Renal cortical epithelial cell (primary cell): ENCODE measurements around the gene OGFR. TPM values are rescaled to one million over a fixed set of nuclear protein-coding genes. Genes with fewer than 3 reads are reported as not detected.

Experiments
- DNase-seq: peaks from one replicate; pipeline ENCODE4 v3.0.0-alpha.2; 2011; ENCODE audit warnings: low read depth
- total RNA-seq: library from RNA; depleted of rRNA; stranded (reverse); fragments of >200 nt; gene quantifications from 2 replicates; pipeline ENCODE4 v1.2.3, GENCODE V29; 2014

OGFR gene
- total RNA-seq, 1 donor from 2014 or later = 45.8 TPM

DNA sequence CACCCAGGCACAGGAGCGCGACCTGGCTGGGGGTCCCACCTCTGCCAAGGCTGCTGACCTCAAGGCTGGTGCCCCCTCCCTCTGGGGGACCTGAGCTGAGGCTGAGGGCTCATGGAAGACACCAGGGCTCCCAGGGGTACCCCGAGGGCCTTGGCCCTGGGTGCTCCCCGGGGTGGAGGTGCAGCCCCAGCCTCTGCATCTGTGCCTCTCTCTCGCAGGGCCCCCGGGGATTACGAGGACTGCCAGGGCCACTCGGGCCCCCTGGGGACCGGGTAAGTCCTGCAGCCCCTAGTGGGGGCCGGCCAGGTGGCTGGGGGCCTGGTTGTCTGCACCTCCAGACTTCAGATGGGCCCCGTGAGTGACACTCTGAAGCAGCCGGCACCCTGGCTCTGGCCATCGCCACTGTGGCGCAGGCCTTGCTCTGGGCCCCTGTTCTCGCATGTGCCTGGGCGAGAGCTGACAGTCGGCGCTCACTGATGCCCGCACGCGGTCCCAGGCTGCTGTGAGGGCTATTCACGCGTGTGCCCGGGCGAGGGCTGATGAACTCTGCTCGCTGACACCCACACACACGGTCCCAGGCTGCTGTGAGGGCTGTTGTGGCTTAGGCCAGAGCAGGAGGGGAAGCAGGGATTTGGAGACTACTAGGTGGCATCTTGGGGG lies 21.5 kb downstream of the OGFR start:
- no peak for DNase-seq

DNA sequence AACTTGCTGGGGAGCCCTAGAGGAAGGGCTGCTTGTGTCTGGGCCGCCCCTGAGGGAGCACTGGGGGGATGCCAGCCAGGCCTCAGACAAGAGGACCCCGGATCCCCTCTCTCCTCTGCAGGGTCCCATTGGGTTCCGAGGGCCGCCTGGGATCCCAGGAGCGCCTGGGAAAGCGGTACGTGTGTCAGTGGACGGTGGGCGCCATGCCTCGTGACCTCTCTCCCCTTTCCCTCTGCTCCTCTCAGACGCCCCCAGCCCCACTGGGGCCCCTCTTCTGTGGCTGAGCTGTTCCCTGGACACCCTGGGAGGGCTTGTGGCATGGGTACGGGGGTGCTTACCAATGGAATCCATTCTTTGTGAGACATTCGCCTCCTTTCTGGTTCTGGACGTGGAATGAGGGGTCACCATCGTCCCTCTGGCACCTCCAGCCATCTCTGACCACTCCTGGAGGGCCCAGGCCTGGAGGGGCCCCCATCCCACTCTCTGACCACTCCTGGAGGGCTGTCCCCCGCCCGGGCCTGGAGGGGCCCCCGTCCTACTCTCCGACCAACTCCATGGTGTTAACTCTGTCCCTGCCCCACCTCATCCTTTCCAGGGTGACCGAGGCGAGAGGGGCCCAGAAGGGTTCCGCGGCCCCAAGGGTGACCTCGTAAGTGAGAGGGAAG lies 22.1 kb downstream of the OGFR start:
- DNase-seq = no peak

DNA sequence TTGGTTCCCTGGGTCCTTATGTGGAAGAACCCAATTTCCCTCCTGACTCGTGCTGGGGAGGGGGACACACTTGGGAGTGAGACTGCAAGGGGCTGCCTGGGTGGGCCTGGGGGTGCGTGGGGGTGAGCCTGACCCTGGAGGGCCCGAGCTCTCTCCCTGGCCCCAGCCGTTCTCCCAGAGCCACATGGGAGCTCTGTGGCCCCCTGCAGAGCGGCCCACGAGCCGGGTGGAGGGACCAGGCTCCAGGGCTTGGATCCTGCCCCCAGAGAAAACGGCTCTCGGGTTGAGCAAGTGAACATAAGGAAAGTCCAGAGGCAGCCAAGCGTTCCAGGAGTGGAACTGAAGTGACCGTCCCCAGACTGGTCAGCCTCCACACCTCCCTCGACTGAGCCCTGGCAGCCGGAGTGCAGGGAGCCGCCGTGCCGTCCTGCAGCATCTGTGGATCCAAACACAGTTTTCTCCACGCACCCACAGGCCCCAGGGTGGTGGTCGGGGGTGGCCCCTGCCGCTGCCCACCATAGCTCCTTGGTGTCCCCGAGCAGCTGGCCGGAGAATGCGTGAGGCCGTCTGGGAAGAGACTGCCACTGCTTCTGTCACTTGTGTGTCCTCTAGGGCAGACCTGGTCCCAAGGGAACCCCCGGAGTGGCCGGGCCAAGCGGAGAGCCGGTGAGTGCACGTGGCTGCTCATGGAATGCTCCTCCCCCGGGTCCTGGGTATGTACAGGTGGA lies 22.8 kb downstream of the OGFR start:
- DNase-seq = no peak

DNA sequence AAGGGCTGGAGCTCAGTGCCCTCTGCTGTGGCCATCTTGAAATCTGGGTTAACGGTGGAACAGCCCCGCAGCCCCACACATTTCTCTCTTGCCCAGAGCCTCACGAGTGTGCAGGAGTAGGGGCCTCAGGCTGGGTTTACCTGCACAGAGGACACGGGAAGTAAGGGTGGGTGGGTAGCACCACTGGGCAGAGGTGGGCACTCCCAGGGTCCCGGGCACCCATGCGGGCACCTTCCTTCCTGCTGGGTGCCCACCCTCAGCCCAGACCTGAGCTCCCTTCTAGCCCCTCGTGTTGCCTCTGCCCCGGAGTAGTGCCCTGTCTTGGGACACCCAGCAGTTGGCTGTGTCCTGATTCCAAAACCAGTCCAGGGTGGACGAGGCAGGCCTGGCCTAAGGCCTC lies 23.4 kb downstream of the OGFR start:
- DNase-seq = no peak

DNA sequence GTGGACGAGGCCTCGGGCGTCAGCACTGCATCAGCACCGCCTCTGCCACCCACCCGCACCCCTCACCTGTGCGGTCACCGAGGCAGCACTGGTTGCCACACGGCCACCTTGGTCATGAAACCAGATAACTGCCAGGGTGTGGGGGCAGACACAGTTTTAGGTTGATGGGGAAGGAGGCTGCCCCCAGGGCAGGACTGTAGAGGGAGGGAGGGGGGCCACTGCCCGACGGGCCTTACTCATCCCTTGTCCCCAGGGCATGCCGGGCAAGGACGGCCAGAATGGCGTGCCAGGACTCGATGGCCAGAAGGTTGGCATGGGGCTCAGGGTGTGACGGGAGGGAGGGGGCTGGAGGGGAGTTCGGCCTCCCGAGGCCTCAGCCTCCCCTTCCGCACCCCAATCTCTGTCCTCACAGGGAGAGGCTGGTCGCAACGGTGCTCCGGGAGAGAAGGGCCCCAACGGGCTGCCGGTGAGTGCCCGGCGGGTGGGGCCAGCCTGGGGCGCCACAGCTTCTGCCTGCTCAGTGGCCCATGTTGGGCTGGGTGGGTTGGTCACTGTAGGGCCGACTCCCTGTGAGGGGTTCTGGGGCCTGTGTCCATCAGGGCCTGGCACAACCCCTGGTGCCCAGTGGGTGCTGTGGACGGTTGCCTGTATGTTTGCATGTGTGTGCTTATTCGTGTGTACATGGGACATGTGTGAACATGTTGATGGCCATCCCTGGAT lies 24.0 kb downstream of the OGFR start:
- no peak for DNase-seq

DNA sequence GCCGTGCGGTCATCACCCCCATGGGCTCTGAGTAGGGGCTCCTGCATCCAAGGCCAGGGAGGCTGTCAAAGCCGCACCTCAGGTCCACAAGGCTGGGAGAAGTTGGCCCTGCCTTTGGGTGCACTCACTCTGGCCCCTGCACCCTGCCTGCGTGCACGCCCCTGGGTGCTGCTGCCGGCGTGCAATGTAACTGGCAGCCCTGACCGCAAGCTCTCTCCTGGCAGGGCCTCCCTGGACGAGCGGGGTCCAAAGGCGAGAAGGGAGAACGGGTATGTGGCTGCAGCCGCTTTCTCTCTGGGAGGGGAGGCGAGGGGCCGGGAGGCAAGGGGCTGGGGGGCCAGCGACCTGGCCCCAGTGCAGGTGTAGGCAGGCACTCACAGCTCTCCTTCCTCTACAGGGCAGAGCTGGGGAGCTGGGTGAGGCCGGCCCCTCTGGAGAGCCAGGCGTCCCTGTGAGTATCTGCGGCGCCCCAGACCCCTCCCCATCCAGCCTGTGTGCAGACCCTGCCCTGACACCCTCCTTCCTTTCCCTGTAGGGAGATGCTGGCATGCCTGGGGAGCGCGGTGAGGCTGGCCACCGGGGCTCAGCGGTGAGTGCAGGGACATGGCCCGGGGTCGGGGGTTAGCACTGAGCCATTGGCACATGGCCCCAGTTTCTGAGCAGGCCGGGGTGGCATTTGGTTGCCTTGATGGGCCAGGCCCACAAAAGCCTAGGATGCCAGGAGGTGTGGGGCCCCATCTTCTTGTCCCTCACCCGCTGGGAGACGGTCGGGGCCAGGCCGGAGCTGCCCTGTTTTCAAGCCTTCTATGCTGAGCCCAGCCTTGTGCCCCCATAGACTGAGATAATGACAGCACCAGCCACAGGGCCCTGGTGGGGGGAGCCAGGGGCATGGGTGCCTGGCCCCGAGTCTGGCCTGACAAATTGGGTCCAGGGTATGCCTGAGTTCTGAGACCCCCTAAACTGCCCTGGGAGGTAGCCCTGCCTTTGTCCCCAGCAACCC lies 24.9 kb downstream of the OGFR start:
- DNase-seq = no peak

DNA sequence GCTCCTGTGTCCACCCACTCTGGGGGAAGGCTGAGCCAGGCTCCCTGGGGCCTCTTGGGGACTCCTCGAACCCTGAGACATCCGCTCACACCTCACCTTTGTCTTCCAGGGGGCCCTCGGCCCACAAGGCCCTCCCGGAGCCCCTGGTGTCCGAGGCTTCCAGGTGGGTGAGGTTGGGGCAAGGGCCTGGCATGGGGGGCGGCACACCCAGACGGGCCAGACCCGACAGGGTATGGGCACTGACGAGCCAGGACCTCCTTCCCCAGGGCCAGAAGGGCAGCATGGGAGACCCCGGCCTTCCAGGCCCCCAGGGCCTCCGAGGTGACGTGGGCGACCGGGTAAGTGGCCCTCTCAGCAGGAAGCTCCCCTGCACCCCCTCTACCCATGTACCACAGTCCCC lies 25.6 kb downstream of the OGFR start:
- DNase-seq = no peak

DNA sequence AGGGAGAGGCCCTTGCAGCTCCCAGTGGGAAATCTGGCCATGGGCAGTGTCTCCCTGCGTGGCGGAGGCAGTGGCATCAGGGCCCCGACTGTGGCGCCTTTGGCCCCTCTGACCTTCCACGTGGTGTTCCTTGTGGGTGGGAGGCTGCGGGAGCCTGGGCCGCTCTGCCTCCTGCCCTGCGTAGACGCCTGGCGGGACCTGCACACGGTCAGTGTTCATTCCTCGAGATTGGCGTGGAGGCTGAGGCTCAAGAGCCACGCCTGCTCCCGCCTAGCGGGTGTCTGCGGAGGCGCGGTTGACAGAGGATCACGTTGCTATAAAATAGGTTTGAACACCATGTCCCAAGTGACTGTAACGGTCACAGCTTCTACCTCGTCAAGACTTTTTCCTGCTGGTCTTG lies 26.2 kb downstream of the OGFR start:
- no peak for DNase-seq

DNA sequence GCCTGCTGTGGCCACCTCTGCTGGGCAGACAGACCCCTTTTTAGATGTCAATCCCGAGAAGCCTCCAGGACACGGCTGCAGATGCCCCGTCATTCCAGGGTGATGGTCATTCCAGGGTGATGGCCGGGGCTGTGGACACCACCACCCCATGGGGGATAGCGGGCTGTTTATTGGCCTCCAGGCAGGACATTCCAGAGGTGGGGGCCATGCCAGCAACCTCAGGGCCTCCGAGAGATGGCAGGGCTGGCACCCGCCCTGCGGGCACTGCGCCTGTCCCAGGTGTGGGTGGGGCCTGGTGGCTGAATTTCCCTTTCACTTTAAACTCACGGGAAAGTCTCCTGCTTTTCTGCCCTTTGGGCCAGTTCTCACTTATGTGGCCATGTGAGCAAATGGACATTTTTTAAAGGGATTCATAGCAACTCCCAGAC lies 26.7 kb downstream of the OGFR start:
- no peak for DNase-seq

DNA sequence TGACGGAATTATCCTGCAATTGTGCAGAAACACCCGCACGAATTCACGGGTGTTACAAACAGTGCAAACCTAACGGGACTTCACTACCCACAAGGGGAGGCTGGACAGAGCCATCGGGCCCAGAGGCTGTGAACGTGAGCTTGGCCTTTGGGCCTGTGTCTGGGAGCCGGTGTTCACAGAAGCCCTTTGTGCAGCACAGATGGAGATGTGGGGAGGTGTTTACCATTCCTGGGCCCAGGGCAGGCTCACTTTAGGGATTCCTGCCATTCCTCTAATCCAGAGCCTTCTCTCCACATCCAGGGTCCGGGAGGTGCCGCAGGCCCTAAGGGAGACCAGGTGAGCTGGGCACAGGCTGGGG lies 27.2 kb downstream of the OGFR start:
- DNase-seq = no peak

DNA sequence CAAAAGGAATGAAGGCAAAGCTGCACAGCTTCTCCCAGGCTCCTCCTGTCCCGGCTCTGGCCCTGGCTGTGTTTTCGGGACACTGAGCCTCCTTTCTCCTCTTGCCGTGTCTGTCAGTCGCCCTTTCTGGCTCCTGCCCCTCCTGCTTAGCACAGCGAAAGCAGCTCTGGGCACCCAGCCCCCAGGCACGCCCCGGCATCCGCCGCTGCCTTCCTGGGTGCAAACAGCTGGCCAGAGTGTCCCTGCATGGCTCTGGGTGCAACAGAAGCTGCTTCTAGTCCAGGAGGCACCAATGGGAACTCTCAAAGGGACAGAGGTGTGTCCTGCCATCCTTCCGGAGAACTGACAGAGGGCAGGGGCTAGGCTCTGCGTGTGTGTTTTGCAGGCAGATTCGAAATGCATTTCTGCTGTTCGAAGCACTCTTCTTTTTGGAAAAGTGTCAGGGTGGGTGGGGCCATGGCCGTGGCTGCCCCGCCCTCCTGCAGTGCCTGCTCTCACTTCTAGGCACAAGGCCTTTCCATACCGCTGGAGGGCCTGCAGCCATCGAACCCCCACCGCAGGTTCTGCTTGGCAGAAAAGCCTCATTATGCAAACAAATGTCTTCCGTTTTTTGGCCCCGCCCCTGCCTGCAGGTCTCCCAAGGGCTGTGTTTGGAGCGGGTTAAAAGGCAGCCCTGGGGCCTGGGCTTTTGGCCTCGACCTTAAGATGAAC lies 27.7 kb downstream of the OGFR start:
- peak; percentile 60 for DNase-seq

DNA sequence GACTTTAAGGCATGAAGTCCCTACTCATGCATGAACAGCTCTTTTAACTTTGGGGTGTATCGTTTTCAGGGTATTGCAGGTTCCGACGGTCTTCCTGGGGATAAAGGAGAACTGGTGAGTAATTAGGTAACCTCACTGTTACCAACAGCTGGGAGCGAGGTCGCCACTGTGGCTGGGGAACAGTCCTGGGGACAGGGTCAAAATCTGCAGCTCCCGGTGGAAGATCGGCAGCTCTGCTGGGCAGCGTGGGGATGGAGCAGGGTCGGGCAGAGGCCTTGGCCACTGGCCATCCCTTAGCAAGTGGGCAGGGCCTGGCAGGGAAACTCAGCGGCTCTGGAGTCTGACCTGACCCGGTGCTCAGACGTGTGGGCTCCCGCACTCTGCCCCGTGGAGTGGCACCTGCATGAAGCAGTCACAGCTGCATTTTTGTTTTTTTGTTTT lies 28.3 kb downstream of the OGFR start:
- no peak for DNase-seq

DNA sequence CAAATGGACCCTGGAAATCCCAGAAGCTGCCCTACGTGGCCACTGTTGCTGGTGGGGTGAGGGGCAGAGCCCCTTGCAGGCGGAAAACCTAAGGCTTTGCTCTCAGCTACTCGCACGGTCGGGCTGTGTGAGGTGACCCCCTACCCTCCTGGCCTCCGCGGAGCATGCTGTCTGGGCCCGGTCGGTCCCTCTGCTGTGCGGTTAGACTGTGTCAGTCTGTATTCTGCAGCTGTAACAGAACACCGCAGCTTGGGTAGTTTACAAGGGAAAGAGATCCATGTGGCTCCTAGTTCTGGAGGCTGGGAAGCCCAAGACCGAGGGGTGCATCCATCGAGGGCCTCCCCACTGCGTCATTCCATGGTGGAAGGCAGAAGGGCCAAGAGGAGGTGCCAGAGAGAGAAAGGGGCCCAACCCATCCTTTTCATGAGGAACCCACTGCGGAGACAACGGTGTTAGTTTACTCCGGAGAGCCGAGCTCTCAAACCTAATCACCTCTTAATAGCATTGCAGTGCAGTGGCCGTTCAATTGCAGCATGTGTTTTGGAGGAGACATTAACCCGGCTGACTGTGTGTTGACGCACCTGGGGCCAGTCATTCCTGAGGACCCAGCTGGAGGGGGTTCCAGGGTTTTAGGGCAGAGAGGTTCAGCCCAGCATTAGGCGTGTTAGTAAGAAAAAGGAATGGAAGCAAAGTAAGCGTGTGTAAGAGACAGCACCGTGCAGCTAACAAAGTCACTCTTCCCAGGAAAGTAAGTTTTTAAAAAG lies 30.5 kb downstream of the OGFR start:
- DNase-seq = no peak

DNA sequence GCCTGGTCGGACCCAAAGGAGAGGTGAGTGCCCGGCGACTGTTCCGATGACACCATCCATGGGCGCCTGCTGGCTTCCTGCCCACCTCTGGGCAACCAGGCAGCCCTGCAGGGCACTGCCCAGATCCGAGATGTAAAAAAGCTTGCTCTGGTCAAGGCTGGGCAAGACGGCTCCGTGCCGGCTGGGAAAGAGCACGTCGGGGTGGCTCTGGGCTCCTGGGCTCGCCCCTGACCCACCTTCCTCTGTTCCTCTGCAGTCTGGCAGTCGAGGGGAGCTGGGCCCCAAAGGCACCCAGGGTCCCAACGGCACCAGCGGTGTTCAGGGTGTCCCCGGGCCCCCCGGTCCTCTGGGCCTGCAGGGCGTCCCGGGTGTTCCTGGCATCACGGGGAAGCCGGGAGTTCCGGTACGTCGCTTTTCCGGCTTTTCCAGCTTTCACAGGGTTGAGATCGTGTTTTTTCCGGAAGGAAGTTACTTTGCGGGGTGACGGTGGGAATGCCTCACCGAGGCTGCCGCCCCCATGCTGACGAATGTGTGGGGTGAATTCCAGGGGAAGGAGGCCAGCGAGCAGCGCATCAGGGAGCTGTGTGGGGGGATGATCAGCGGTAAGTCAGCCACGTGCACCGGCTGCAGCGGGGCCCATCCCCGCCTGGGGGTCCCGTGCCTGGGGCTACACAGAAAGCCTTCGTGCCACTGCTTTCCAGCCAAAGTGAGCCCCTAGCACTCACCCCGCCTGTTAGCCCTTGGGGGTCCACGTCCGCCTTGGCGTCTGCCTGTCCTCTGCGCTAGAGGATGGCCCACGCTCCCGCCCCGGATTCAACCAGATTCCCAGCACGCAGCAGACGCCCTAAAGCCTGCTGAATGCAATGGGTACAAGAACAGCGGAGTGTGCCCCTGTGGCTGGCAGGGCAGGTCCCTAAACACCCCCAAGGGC lies 31.6 kb downstream of the OGFR start:
- DNase-seq = no peak

DNA sequence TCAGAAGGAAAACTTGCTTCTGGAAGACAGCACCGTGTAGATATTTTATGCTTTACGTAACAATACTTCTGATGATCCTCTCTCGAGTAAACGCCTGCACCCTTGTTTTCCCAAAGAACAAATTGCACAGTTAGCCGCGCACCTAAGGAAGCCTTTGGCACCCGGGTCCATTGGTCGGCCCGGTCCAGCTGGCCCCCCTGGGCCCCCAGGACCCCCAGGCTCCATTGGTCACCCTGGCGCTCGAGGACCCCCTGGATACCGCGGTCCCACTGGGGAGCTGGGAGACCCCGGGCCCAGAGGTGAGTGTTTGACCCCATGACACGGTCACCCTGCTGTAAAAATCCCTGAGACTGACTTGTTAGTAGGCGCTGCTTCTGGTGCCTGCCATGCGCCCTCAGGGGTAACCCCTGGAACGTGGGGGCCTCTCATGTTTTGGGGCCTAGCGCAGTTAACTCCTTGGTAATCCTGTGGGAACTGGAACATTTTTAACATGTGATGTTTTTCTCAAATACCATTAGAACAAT lies 32.4 kb downstream of the OGFR start:
- DNase-seq = no peak

DNA sequence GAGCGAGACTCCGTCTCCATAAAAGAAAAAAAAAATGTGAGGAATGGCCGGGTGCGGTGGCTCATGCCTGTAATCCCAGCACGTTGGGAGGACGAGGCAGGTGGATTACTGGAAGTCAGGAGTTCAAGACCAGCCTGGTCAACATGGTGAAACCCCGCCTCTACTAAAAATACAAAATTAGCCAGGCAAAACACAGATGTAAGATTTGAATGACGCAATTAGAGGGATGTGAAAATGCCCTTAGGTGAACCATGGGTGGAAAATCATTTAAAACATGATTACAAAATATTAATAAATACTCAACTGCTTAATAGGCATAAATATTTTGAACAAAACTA lies 33.1 kb downstream of the OGFR start:
- no peak for DNase-seq

DNA sequence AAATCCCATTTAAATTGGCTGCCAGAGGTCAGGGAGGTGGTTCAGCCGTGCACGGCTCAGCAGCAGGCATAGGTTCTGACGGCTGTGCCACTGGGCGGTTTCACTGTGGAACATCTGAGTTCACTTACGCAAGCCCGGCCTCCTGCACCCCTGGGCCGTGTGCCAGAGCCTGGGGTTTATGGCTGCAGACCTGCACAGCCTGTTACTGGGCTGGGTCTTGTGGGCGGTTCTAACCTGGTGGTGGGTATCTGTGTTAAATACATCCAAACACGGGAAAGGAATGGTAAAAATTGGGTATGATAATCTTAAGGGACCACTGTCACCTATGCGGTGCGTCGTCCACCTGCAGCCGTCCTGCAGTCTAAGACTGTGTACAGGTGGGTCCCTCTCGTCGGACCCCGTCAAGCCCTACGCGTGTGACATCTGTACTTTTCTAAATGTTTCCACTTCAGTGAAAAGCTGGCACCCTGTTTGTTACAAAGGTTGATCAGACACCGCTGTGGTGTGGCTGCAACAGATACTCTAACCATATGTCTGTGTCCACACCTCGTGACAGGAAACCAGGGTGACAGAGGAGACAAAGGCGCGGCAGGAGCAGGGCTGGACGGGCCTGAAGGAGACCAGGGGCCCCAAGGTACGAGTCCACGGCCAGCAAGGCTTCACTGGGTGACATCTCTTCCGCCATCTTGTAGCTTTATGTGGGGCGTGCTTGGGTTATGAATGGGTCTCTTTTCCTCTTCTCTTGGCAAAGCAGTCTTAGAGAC lies 33.7 kb downstream of the OGFR start:
- DNase-seq = peak; percentile 77

DNA sequence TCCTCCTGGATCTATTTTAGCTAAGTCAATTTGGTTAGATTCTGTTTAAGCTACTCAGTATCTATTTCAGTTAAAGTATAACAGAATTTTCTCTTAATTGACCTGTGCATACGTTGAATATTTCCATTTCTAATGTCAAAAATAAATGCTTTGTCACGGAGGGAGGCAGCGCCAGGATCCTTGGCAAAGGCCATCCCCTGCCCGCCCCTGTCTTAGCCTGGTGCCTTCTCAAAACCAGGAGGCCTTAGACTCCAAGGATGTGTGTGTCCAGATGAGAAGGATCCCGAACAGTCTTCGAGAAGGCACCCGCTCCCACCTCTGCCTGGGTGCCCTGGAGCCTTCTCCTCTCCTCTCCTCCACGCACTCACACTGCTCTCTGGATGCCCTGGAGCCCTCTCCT lies 34.6 kb downstream of the OGFR start:
- DNase-seq = no peak
